Measurements from ENCODE around the gene NABP1. TPM values are rescaled to one million over a fixed set of nuclear protein-coding genes. Genes with fewer than 3 reads are reported as not detected.

Gene NABP1
- total and polyA plus RNA-seq, 12 donors, result 1.2 to 15.3 (median 3.8) TPM

DNA sequence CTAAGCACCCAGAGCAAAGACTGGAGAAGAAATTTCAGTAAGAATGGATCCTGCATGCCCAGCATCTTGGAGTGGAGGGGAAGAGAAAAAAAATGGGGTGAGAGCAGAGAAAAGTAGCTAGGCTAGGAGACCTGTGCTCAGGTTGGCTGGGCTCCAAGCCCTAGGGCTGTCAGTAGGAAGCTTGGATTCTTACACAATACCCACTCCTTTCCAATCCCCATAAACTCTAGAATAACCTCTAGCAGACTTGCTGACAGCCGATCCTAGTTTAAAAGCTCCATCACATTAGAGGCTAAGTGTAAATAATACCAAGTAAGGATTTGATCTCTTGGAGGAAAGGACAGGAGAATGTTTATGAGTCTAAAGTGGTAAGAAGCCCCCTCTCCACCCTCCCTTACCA lies 46.2 kb upstream of the NABP1 start:
- TF ChIP-seq, protein P1, sequence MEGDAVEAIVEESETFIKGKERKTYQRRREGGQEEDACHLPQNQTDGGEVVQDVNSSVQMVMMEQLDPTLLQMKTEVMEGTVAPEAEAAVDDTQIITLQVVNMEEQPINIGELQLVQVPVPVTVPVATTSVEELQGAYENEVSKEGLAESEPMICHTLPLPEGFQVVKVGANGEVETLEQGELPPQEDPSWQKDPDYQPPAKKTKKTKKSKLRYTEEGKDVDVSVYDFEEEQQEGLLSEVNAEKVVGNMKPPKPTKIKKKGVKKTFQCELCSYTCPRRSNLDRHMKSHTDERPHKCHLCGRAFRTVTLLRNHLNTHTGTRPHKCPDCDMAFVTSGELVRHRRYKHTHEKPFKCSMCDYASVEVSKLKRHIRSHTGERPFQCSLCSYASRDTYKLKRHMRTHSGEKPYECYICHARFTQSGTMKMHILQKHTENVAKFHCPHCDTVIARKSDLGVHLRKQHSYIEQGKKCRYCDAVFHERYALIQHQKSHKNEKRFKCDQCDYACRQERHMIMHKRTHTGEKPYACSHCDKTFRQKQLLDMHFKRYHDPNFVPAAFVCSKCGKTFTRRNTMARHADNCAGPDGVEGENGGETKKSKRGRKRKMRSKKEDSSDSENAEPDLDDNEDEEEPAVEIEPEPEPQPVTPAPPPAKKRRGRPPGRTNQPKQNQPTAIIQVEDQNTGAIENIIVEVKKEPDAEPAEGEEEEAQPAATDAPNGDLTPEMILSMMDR (IDR thresholded peaks at IDR 0.05), result no peak

DNA sequence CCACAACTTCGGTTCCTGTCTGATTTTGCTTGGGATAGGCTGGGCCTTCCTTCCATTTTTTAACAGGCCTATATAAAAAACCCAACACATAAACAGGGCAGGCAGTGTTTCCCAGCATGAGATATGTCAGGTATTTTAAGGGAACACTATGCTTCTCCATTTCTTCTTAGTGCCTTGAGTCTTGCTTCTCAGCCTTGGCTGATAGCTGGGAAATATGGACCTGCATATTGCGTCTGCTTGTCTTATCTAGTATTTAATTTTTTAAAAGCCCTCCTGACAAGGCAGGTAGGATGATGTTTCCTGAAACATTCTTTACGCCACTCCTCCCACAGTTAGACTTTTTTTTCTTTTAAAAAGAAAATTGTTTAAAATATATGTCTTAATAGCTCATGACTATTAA lies 45.5 kb upstream of the NABP1 start:
- intact Hi-C loops (cut with DNase I), result no loop called here
- H3K4me3 ChIP-seq, result no peak overlapping the region
- H3K9me3 ChIP-seq, result no peaks in the 10 kb centered on the region
- WGBS, 2 donors, result 92 to 95% methylated on average over 3 of the region's 3 CpGs
- no peak overlapping the region for H3K27ac ChIP-seq
- peaks cover 0 to 9% (median 0%) of the 10 kb centered on the region in 7 donors for H3K27me3 ChIP-seq
- TF ChIP-seq, protein P1 (IDR thresholded peaks at IDR 0.05), result no peak
- DNase-seq, result no peak
- H3K4me1 ChIP-seq, result peaks cover 0 to 10% (median 0%) of the 10 kb centered on the region in 9 donors
- no peaks in the 10 kb centered on the region for H3K36me3 ChIP-seq
- ATAC-seq, result no peak

More for the DNA sequence above, 46.2 kb upstream of the NABP1 start:
- intact Hi-C loops (cut with DNase I), result no loop called here
- no peaks in the 10 kb centered on the region for H3K9me3 ChIP-seq
- WGBS, 2 donors, result 77 to 80% methylated on average over 1 of the region's 1 CpG
- H3K4me1 ChIP-seq, result peaks cover 0 to 3% (median 0%) of the 10 kb centered on the region in 9 donors
- DNase-seq (peak in 1 of 2 donors; percentile 23), ATAC-seq (no peak)
- H3K27me3 ChIP-seq, result peaks cover 0 to 9% (median 0%) of the 10 kb centered on the region in 7 donors
- H3K27ac ChIP-seq, result no peak overlapping the region
- H3K36me3 ChIP-seq, result no peaks in the 10 kb centered on the region
- no peak overlapping the region for H3K4me3 ChIP-seq

DNA sequence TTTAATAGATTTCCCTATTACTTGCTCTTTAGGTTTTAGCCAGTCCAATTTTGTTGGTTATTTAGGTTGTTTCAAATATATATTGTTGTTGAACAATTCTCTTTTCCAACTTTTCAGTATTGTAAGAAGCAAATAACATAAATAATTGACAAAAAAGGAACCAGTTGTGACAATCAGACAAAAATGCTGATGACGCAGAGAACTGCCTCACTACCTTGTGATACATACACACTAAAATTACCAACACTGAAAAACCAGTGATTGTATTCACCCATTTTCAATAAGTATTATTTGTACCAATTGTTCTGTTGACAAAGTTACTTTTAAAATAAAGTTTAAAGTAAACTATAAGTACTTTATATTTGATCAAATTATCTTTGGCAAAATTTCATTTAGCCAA lies 43.1 kb upstream of the NABP1 start:
- H3K4me1 ChIP-seq, result peaks cover 0 to 28% (median 0%) of the 10 kb centered on the region in 9 donors
- H3K36me3 ChIP-seq, result no peaks in the 10 kb centered on the region
- no peak overlapping the region for H3K27ac ChIP-seq
- H3K4me3 ChIP-seq, result no peak overlapping the region
- H3K9me3 ChIP-seq, result no peaks in the 10 kb centered on the region
- intact Hi-C loops (cut with DNase I), result no loop called here
- DNase-seq, result no peak
- ATAC-seq, result no peak
- WGBS, 2 donors, result 93 to 98% methylated on average over 1 of the region's 1 CpG
- TF ChIP-seq, protein P1 (IDR thresholded peaks at IDR 0.05), result no peak
- peaks cover 0 to 9% (median 0%) of the 10 kb centered on the region in 7 donors for H3K27me3 ChIP-seq

DNA sequence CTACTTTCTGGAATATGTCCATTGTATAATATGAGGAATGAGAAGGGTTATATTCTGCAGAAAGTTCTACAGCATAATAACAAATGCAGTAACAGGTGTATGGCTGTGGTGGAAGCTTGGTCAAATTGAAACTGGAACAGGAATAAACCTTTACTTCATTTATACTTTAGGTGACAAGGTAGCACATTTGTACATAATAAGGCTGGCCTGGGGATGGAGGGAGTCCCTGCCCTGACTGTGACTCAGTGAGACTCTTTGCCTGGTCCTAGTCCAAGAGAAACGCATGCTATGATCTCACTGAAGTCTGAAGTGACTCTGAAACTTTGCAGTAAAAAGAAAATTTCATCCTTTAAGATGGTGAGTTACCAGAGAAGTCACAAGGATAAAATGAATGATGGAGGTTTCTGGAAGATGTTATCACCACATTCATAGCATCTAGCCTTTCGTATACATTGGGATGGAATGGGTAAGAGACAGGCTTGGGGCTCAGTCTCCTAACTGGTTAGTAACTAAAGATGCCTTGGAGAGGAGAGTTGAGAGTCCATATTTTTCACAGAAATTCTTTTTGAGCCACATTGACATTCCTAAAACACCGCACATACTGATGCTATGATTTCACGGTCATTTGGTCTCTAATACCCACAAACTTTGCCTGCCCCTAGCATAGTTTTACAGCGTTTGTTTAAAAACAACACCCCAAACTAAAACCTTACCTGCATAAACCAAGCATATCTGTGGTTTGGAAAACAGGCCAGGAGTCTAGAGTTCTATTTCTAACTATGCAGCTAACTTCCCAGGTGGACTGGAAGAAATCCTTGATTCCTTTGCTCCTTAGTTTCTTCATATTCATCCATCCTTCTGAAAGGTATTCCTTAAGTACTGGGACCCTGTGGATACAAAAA lies 42.4 kb upstream of the NABP1 start:
- no peak for ATAC-seq
- Histone ChIP-seq H3K36me3 (no peaks in the 10 kb centered on the region), H3K27ac (no peak overlapping the region), H3K9me3 (no peaks in the 10 kb centered on the region), H3K27me3 (peaks cover 0 to 9% (median 0%) of the 10 kb centered on the region in 7 donors), H3K4me1 (peaks cover 0 to 28% (median 0%) of the 10 kb centered on the region in 9 donors), H3K4me3 (no peak overlapping the region)
- intact Hi-C loops (cut with DNase I), result no loop called here
- WGBS, 2 donors, result 76 to 83% methylated on average over 5 of the region's 5 CpGs
- TF ChIP-seq, protein P1 (IDR thresholded peaks at IDR 0.05), result no peak
- DNase-seq, result no peak

Measured in heart right ventricle (tissue), 16 donors.